GM18520 (cell line): ENCODE results near the gene TAF13.
A peak's percentile ranks its signal among the peaks of the same experiment; 100 is the strongest.

Experiments used
- ATAC-seq: cut with Tn5 transposase; IDR thresholded peaks from one replicate; pipeline ENCODE4 v1.9.1; 2021; ENCODE audit not compliant: unreplicated experiment

TAF13 gene, protein sequence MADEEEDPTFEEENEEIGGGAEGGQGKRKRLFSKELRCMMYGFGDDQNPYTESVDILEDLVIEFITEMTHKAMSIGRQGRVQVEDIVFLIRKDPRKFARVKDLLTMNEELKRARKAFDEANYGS

DNA sequence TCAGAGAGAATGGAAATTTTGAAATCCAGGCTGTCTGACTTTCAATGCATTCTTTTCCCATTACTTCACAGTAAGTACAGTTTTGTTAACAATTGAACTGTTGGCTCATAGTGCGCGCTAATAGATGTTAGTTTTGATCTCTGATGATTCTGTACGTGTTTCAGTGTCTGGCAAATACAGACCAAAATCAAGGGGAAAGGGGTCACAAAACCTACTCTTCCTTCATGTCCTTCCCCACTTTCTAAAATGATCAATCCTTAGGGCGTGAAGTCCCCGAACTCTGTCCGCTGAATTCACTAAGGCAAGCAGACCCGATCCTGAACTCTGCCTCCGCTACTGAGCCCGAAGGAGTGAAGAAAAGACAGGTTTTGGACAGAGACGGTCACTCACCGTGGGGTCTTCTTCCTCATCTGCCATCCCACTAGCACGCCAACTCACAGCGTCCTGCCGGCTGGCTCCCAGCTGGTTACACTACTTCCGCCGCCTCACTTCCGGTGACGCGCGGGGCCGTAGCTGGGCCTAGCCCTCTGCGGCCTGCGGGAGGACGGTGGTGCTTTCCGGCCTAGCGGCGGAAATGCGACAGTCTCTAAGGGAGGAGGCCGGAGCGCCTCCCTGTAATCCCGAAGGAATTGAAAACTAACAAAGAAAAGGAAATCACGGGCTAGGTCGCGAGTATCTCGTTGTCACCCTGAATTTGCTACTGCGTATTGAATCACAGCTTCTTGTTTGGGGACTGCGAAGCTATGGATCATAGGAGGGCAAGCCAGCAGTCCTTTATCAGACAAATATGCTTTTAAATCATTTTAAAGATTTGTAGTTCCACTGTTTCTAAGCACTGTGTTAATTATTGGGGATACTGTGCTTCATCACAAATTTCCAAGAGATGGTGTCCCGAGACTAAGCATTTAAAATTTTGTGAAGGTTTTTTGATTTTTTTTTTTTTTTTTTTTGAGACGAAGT is at the start of gene TAF13:
TAF13 (minus strand) TSS at position 473 of the 960 bp plus-strand sequence; CDS start at position 417, 56 bp downstream.
- peak; percentile 99 for ATAC-seq

- ATAC-seq = no peak
These were observed 44.6 kb upstream of the TAF13 start for GRCh38 chr1:109120356-109120755.

GRCh38 chr1:109118089-109118488 is 42.3 kb upstream of the TAF13 start:
- no peak for ATAC-seq

DNA sequence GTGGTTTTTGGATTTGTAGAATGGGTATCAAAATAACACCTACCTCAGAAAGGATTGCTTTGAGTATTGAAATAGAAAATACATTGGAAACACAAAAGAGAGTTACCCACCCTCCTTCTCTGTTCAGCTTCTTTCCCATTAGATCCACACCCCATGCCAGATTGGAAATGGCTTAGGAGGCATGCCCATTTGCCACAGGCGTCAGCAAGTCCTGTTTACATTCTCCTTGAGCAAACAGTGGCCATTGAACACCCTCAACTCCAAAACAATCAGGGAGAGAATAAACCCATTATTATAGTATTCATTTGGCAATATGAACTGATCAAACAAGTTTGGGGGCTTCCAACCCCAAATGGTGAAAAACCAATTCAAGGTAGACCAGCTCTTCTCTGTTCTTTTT is 40.5 kb upstream of the TAF13 start:
- no peak for ATAC-seq

- ATAC-seq = no peak
These were observed 39.9 kb upstream of the TAF13 start for GRCh38 chr1:109115685-109116084.

DNA sequence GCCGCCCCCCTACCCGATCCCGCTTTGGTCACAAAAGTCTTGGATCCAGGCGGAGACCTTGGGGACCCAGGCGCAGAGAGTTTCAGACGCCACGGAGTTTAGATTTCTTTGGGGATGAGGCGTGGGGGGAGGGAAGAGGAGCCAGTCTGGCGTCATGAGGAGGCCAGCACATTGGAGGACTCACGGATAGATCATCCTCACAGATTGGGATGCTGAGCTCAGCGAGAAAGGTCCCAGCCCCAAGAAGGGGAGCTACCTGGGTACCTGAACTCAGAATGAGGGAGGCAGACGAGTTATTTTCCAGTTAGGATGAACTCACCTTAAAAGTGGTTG is 38.5 kb upstream of the TAF13 start:
- no peak for ATAC-seq

- ATAC-seq = no peak
These were observed 38.0 kb upstream of the TAF13 start, which contains the start of gene ELAPOR1 for GRCh38 chr1:109113590-109114341. Gene ELAPOR1, plus strand, starts transcription at chr1:109114115. Its CDS starts 69 bp downstream, at chr1:109114184.

GRCh38 chr1:109112652-109113285 is 37.0 kb upstream of the TAF13 start:
- peak; percentile 50 for ATAC-seq

- no peak for ATAC-seq
These were observed 36.4 kb upstream of the TAF13 start for GRCh38 chr1:109112056-109112651.

DNA sequence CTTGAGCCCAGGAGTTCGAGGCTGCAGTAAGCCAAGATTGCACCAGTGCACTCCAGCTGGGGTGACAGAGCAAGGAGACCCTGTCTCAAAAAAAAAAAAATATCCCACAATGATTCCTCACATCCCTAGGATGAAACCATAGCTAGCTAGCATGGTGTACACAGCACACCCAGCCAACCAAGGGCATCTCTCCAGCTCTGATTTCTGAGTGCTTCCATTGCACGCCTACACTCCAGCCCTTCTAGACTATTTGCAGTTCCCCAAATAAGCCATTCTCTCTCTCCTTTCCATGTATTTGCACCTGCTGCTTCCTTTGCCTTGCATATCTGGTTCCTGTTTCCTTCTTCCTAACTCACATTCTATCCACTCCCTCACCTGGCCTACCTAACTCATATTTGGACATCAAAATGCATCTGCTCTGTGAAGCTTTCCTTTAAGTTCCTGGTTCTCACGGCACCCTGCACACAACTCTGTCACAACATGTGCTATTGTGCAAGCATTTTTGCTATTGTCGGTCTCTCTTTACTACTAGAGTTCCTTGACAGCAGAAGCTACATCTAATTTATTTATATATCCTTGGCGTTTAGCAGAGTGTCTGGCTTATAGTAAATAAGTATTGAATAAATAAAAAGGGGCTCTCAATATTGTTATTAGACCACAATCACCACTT is 35.7 kb upstream of the TAF13 start:
- no peak for ATAC-seq

GRCh38 chr1:109109906-109110305 is 34.1 kb upstream of the TAF13 start:
- ATAC-seq = no peak

GRCh38 chr1:109107785-109108184 is 32.0 kb upstream of the TAF13 start:
- ATAC-seq = no peak

DNA sequence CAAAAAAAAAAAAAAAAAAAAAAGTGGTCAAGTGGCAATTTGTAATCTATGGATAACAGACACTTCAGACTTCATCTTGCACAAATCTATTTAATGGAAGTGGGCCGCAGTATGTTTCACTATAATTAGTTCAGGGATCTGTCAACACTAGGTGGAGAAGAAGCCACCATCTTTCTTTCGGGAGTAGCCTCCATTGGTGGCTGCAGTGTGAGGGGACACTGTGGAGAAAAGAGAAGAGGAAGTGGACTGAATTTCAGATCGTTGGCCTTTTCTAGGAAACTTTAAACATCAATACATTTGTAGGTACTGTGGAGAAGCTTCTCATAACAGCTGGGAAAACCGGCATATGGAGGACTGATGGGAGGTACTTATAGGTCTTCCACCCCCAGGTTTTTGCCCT is 30.1 kb upstream of the TAF13 start:
- no peak for ATAC-seq

- ATAC-seq = no peak
These were observed 28.8 kb upstream of the TAF13 start for GRCh38 chr1:109104364-109105151.

GRCh38 chr1:109099938-109100773 is 24.4 kb upstream of the TAF13 start:
- ATAC-seq = peak; percentile 78

DNA sequence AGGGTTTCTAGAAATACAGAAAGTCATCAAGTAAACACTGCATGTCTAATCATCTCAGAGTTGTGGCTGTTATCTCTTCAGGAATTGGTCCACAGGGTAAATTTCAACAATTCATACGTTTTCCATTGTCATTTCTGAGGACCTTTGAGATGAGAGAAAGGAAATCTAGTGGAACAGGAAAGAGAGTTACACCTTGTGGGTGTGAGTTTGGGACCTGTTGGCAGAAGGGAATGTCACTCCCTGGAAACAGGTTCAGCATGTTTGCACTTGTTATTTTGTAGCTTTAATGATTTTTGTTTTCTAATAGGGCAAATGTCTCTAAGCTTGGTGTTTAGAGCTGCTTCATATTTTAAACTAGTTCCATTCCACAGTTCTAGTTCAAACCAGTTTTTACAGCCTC is 20.3 kb upstream of the TAF13 start:
- no peak for ATAC-seq

GRCh38 chr1:109095631-109096030 is 19.8 kb upstream of the TAF13 start:
- no peak for ATAC-seq

- no peak for ATAC-seq
These were observed 19.1 kb upstream of the TAF13 start for GRCh38 chr1:109094871-109095270.

- no peak for ATAC-seq
These were observed 18.6 kb upstream of the TAF13 start for GRCh38 chr1:109094377-109094803.
